HepG2 (cell line): Measurements from ENCODE around the gene PCGF3. TPM values are rescaled to one million over a fixed set of nuclear protein-coding genes. Genes with fewer than 3 reads are reported as not detected.

ENCODE experiments used
- ATAC-seq: fragments of 200-7000 bp; cut with Tn5 transposase; 3 replicates; pipeline ENCODE4 v1.9.1; 2020; ENCODE audit warnings: mild to moderate bottlenecking, moderate library complexity
- BruUV-seq: library from RNA; stranded (reverse); fragments of 400-500 nt; replicated peaks from 2 replicates; lab custom pipeline; 2021; lab: Mats Ljungman, UMichigan
- CTCF ChIA-PET: fragments of 300-600 bp; formaldehyde crosslinking; extraction: SDS; loops from one replicate; lab custom pipeline; 2021; ENCODE audit warnings: low total read pairs, inconsistent platforms, low intra/inter-chr PET ratio; lab: Yijun Ruan, JAX
- POLR2A ChIA-PET: fragments of 350-600 bp; sonication (Branson Sonifier 250); formaldehyde crosslinking; loops from one replicate; lab custom pipeline; 2020; ENCODE audit warnings: antibody characterized with exemption, inconsistent platforms; lab: Yijun Ruan, JAX
- DNase-seq: peaks from one replicate; pipeline ENCODE4 v3.0.0-alpha.2; 2015; ENCODE audit warnings: low spot score
- FAIRE-seq: peaks from 3 replicates; lab custom pipeline; 2011; peaks lifted over from hg19 to GRCh38; lab: Jason Lieb, UNC
- H2AFZ ChIP-seq: one replicate; pipeline ENCODE4 v1.6.1; 2011; ENCODE audit warnings: low read length, inconsistent platforms
- H3K27ac ChIP-seq: fragments of 300-600 bp; 3 replicates; pipeline ENCODE4 v1.8.0; 2011; ENCODE audit warnings: mixed run types, mild to moderate bottlenecking, mixed read lengths, low read length, inconsistent platforms; ENCODE audit not compliant: insufficient read depth; ENCODE audit errors: extremely low read length
- H3K27me3 ChIP-seq, 2 experiments: fragments of 200-600 bp in 1 of 2; 2 replicates in 1 of 2; 3 replicates in 1 of 2; pipeline versions ENCODE4 v1.6.0 to v1.8.0; 2011; ENCODE audit warnings: low read length in 2 of 2, mild to moderate bottlenecking in 2 of 2, moderate library complexity in 2 of 2, inconsistent platforms in 1 of 2; ENCODE audit not compliant: insufficient read depth in 2 of 2, control insufficient read depth in 1 of 2
- H3K36me3 ChIP-seq, 2 experiments: fragments of 200-600 bp in 1 of 2; replicated peaks in 1 of 2; 2 replicates in 1 of 2; 3 replicates in 1 of 2; pipeline versions ENCODE4 v1.5.1 to v1.8.0; 2011; ENCODE audit warnings: low read length in 2 of 2, inconsistent platforms in 1 of 2; ENCODE audit not compliant: insufficient read depth in 2 of 2, control insufficient read depth in 1 of 2
- H3K4me1 ChIP-seq: 2 replicates; pipeline ENCODE4 v1.5.1; 2012; ENCODE audit warnings: low read length, inconsistent platforms; ENCODE audit not compliant: insufficient read depth
- H3K4me2 ChIP-seq: 2 replicates; pipeline ENCODE4 v1.6.0; 2011; ENCODE audit warnings: low read depth, low read length, inconsistent platforms
- H3K4me3 ChIP-seq, 3 experiments: fragments of 200-600 bp in 1 of 3; sonication (generic), shearing (Covaris generic) in 1 of 3; replicated peaks in 1 of 3; 2 replicates each; pipeline ENCODE4 v1.5.1; 2011 to 2016; ENCODE audit warnings: low read length in 3 of 3, inconsistent platforms in 2 of 3, low read depth in 2 of 3, mild to moderate bottlenecking in 2 of 3, control low read depth in 1 of 3, mixed read lengths in 1 of 3; ENCODE audit not compliant: insufficient read depth in 1 of 3
- H3K79me2 ChIP-seq: one replicate; pipeline ENCODE4 v1.6.1; 2011; ENCODE audit warnings: low read length, inconsistent platforms; ENCODE audit not compliant: insufficient read depth
- H3K9ac ChIP-seq: 2 replicates; pipeline ENCODE4 v1.6.0; 2011; ENCODE audit warnings: mild to moderate bottlenecking, low read depth, low read length, inconsistent platforms; ENCODE audit not compliant: insufficient read depth
- H3K9me3 ChIP-seq: 2 replicates; pipeline ENCODE4 v1.5.1; 2012; ENCODE audit warnings: mild to moderate bottlenecking, low read length
- H4K20me1 ChIP-seq: 2 replicates; pipeline ENCODE4 v1.6.0; 2011; ENCODE audit warnings: inconsistent platforms, mild to moderate bottlenecking, low read length, moderate library complexity; ENCODE audit not compliant: insufficient read depth
- ARNTL ChIP-seq: sonication (generic); formaldehyde crosslinking; IDR thresholded peaks from 2 replicates; pipeline ENCODE4 v1.4.0; 2020; ENCODE audit warnings: mild to moderate bottlenecking, missing genetic modification reagents
- GATAD2A ChIP-seq: IDR thresholded peaks from 2 replicates; pipeline ENCODE4 v1.6.1; 2016
- HDAC6 ChIP-seq: fragments of 200-600 bp; sonication (generic); IDR thresholded peaks from 2 replicates; pipeline ENCODE4 v1.7.0; 2017; ENCODE audit warnings: mild to moderate bottlenecking, antibody characterized with exemption, low read length, low read depth
- HIVEP1 ChIP-seq: sonication (generic); formaldehyde crosslinking; IDR thresholded peaks from 2 replicates; pipeline ENCODE4 v1.4.0; 2020; ENCODE audit warnings: mild to moderate bottlenecking, missing genetic modification reagents
- HNF4A ChIP-seq: sonication (generic); formaldehyde crosslinking; IDR thresholded peaks from 2 replicates; pipeline ENCODE4 v1.4.0; 2020; ENCODE audit warnings: missing genetic modification reagents
- HNRNPLL ChIP-seq: fragments of 200-400 bp; formaldehyde crosslinking; IDR thresholded peaks from 2 replicates; pipeline ENCODE4 v1.6.1; 2017; ENCODE audit warnings: mild to moderate bottlenecking, low read depth, low read length; ENCODE audit not compliant: poor library complexity, severe bottlenecking
- THAP9 ChIP-seq: sonication (generic); formaldehyde crosslinking; IDR thresholded peaks from 2 replicates; pipeline ENCODE4; 2020; ENCODE audit warnings: missing genetic modification reagents, mild to moderate bottlenecking, borderline replicate concordance
- ZBTB21 ChIP-seq: sonication (generic); formaldehyde crosslinking; IDR thresholded peaks from 2 replicates; pipeline ENCODE4 v1.4.0; 2020; ENCODE audit warnings: missing genetic modification reagents
- ZBTB33 ChIP-seq: sonication (generic); formaldehyde crosslinking; IDR thresholded peaks from 2 replicates; pipeline ENCODE4 v1.4.0; 2020; ENCODE audit warnings: missing genetic modification reagents
- ZNF333 ChIP-seq: sonication (generic); formaldehyde crosslinking; IDR thresholded peaks from 2 replicates; pipeline ENCODE4 v1.4.0; 2020; ENCODE audit warnings: mild to moderate bottlenecking, missing genetic modification reagents, borderline replicate concordance
- ZNF34 ChIP-seq: sonication (generic); formaldehyde crosslinking; IDR thresholded peaks from 2 replicates; pipeline ENCODE4 v1.4.0; 2020; ENCODE audit warnings: mild to moderate bottlenecking, missing genetic modification reagents, borderline replicate concordance
- ZNF589 ChIP-seq: sonication (generic); formaldehyde crosslinking; conservative IDR thresholded peaks from 2 replicates; pipeline ENCODE4 v1.8.0; 2022; ENCODE audit warnings: mild to moderate bottlenecking, moderate library complexity, missing genetic modification reagents
- ZNF792 ChIP-seq: IDR thresholded peaks from 2 replicates; pipeline ENCODE4 v1.6.1; 2016
- WGBS: methylation state at CpG from one replicate; pipeline ENCODE4 v1.1.6; 2017; ENCODE audit warnings: low lambda C conversion rate; 5-methylcytosine and 5-hydroxymethylcytosine counted together
- in situ Hi-C: cut with HindIII; loops from 2 replicates; pipeline ENCODE4 v1.10.0; 2017; ENCODE audit warnings: low pct_unique_long_range_greater_than_20kb; ENCODE audit not compliant: extremely low pct_ligation_motif_present
- intact Hi-C: fragments of 100-400 bp; cut with micrococcal nuclease; formaldehyde crosslinking; loops from one replicate; pipeline ENCODE4 v1.10.0; 2022; ENCODE audit not compliant: unreplicated experiment
- polyA plus RNA-seq, 8 experiments: library from polyadenylated mRNA; depleted of rRNA in 3 of 8; stranded (reverse) in 7 of 8; unstranded in 1 of 8; fragments of >200 nt; fragmentation: Illumina TruSeq in 4 of 8; extraction: Trizol in 4 of 8; gene quantifications; 2 replicates each; pipeline versions ENCODE4 v1.2.1 to v1.2.3, GENCODE V29; 2011 to 2016; ENCODE audit warnings: low read depth in 4 of 8, missing spikeins in 1 of 8, mixed read lengths in 1 of 8; ENCODE audit not compliant: insufficient read depth in 1 of 8
- total RNA-seq, 5 experiments: library from RNA; depleted of rRNA; stranded (reverse); fragments of >200 nt; fragmentation: Illumina TruSeq; extraction: Trizol; gene quantifications; 2 replicates each; pipeline ENCODE4 v1.2.3, GENCODE V29; 2016; ENCODE audit warnings: low read depth in 1 of 5

The PCGF3 gene
- total and polyA plus RNA-seq, 2 of the 13 experiments (the other 11 are each of a cell fraction or from before 2014, with no cell fraction given) = 28.6 to 66.2 TPM

- Histone ChIP-seq H3K9ac (no peak overlapping the region), H3K27me3 (no peaks in the 10 kb centered on the region), H3K4me3 (no peak overlapping the region), H3K79me2 (peaks cover 42% of the 10 kb centered on the region), H3K4me2 (no peak overlapping the region), H4K20me1 (peaks cover 32% of the 10 kb centered on the region), H3K27ac (no peak overlapping the region), H2AFZ (no peak overlapping the region), H3K4me1 (peaks cover 13% of the 10 kb centered on the region; the same call in 1 of the 2 replicates)
- ATAC-seq (no peak), FAIRE-seq (no peak)
- ChIA-PET CTCF (no interaction called here), POLR2A (interaction anchor here (1.4 kb wide), 1 partner anchor 12 kb away, joined by 3 read pairs; no protein-coding TSS in a partner anchor)
- no TSS peak for BruUV-seq
- in situ Hi-C loops = no loop called here
- TF ChIP-seq ZNF34 (no peak), HNRNPLL (no peak), ARNTL (CRISPR knock-in tag) (no peak), HIVEP1 (CRISPR knock-in tag) (no peak), ZNF792 (CRISPR knock-in tag) (no peak)
- TF ChIP-seq, all 625 proteins: peak for 0
- Histone ChIP-seq H3K36me3 (peaks cover 12 to 53% of the 10 kb centered on the region in 2 experiments), H3K9me3 (no peaks in the 10 kb centered on the region)
- 98% methylated on average over 5 of the region's 5 CpGs for WGBS
- DNase-seq = no peak
- intact Hi-C loops = no loop called here
Observed at GRCh38 chr4:770022-770421, 64.4 kb downstream of the PCGF3 start.

- H3K27ac ChIP-seq = peak overlapping the region; percentile 22
- peaks cover 39% of the 10 kb centered on the region for H4K20me1 ChIP-seq
- no peak; the same call in 2 of the 3 replicates for ATAC-seq
- in situ Hi-C loops = no loop called here
- ChIA-PET CTCF (no interaction called here), POLR2A (no interaction called here)
- BruUV-seq = no TSS peak
- H3K36me3 ChIP-seq = peaks cover 12 to 55% of the 10 kb centered on the region in 2 experiments
- H3K27me3 ChIP-seq = no peaks in the 10 kb centered on the region
- H3K9ac ChIP-seq = no peak overlapping the region
- no peak overlapping the region for H3K4me2 ChIP-seq
- peaks cover 13% of the 10 kb centered on the region for H3K4me1 ChIP-seq
- no peak for FAIRE-seq
- H3K9me3 ChIP-seq = no peaks in the 10 kb centered on the region
- H2AFZ ChIP-seq = no peak overlapping the region
- no peak for DNase-seq
- WGBS = 83% methylated on average over 6 of the region's 6 CpGs
- peaks cover 52% of the 10 kb centered on the region for H3K79me2 ChIP-seq
- intact Hi-C loops = no loop called here
- TF ChIP-seq ZBTB33 = no peak
- no peak for TF ChIP-seq HNF4A (CRISPR knock-in tag)
- no peak for TF ChIP-seq THAP9 (CRISPR knock-in tag)
- no peak for TF ChIP-seq ZNF333
- no peak for TF ChIP-seq ZNF589 (CRISPR knock-in tag)
- TF ChIP-seq ZBTB21 (CRISPR knock-in tag) = no peak
- TF ChIP-seq GATAD2A (CRISPR knock-in tag) = no peak
- no peak for TF ChIP-seq HDAC6
- H3K4me3 ChIP-seq = no peak overlapping the region
Observed at GRCh38 chr4:771464-771863, 65.8 kb downstream of the PCGF3 start.
